Astrocyte of the cerebellum (primary cell): ENCODE measurements around the gene ANKMY1.

Source experiments
- DNase-seq: peaks from one replicate; pipeline ENCODE4 v3.0.0-alpha.2; 2011; ENCODE audit warnings: low read depth
- H3K4me3 ChIP-seq: 2 replicates; pipeline ENCODE4 v1.5.1; 2011; ENCODE audit warnings: mild to moderate bottlenecking, low read depth, low read length, moderate library complexity
- CTCF ChIP-seq: IDR thresholded peaks from 2 replicates; pipeline ENCODE4 v1.5.1; 2012; ENCODE audit warnings: low read length, low read depth, moderate library complexity, mild to moderate bottlenecking; ENCODE audit errors: missing control alignments
- in situ Hi-C: cut with HindIII; loops from 2 replicates; pipeline ENCODE4 v1.10.0; 2017; ENCODE audit warnings: low sequenced_read_pairs

The ANKMY1 gene

DNA sequence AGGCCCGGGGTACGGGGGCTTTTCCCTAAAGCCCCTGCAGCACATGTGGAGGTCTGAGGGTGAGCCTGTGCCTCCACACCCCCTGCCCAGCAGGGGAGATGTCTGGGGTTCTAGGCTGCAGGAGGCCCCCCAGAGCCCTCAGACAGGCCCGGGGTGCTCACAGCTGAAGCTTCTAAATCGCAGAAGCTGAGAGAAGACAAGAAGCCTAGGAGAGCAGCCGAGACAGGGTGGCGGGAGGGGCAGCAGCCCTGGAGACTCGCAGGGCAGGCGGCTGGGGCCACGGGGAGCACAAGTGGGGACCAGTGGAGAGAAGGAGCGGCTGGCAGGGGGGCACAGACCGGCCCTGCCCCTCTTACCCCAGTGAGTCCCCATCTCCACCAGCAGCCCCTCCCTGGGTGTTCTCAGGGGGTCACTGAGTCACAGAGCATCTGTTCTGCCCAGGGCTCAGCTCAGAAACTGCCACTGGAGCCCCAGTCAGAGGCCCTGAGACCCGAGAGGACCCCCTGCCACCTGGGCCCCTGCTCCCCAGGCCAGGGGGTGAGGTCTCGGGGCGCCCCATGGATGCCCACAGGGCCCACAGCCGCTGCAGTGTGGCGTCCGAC lies 96.2 kb downstream of the ANKMY1 start:
- no peak for DNase-seq
- in situ Hi-C loops = no loop called here
- no peak for TF ChIP-seq CTCF
- no peak overlapping the region for H3K4me3 ChIP-seq

DNA sequence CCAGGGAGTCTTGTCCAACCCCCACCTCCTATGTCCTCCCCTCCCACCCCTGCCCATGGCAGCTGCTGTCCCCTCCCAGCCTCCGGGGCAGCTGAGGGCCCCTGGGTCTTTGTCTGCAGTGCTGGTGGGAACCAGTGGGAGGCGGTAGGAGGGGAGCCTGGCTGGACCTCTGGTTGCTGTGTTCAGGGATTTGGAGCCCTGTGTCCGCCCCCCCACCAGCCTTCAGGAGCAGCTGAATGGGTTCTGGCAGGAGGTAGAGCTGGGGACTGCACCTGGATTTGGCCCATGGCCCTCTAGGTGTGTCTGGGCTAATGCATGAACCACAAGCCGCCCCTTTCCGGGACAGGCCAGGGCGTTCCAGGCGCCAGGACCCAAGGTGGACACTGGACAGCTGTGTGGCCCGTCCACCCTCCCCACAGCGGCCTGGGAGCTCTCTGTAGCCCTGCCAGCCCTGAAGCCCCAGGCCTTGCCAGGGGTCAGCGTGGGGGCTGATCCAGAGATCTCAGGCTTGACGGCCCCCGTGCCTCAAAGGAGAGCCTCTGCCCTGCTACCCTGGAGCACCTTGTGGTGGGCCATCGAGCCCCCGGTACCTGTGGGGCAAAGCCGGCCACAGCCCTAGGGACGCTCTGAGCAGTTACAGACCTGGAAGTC lies 96.9 kb downstream of the ANKMY1 start:
- peak; percentile 5 for TF ChIP-seq CTCF
- DNase-seq = no peak
- in situ Hi-C loops = no loop called here
- no peak overlapping the region for H3K4me3 ChIP-seq

DNA sequence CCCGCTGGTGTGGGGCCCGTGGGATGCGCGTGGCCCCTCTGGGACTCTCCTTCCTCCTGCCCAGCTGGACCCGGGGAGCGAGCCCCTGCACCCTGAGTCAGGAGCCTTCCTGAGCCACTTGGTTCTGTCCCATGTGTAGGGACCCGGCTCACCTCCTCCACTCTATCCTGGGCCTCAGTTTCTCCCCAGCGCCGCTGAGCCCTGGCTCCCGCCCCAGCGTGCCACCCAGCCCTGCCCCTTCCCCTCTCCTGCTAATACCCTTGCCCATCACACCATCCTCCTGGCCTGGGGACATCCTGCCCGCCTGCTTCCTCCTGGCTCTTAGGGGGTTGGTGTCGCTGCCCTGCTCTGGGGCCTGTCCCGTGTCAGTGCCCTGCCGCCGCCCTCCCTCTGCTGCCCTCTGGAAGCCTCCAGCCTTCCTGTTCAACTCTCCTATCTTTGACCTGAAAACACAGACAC lies 97.5 kb downstream of the ANKMY1 start:
- no peak for TF ChIP-seq CTCF
- in situ Hi-C loops = no loop called here
- no peak overlapping the region for H3K4me3 ChIP-seq
- no peak for DNase-seq

GRCh38 chr2:240459401-240460252 lies 98.2 kb downstream of the ANKMY1 start:
- H3K4me3 ChIP-seq = no peak overlapping the region
- in situ Hi-C loops = no loop called here
- TF ChIP-seq CTCF = no peak
- DNase-seq = no peak

DNA sequence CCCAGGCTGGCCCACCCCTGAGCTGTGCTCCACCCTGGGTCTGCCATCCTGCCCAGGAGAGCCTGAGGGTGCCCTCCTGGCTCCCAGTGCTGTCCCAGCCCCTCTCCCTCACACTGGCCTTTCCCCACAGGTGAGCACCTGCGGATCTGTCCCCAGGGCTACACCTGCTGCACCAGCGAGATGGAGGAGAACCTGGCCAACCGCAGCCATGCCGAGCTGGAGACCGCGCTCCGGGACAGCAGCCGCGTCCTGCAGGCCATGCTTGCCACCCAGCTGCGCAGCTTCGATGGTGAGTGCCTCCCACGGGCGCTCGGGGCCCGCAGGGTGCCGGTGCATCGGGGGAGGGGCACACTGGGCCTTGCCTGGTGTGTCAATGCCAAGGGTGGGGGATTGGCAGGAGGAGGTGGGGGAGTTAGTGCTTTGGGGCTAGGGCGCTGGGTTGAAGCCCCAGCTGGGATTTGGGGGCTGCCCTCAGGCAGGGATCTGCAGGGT lies 98.8 kb downstream of the ANKMY1 start:
- in situ Hi-C loops = no loop called here
- no peak for TF ChIP-seq CTCF
- no peak for DNase-seq
- H3K4me3 ChIP-seq = no peak overlapping the region

DNA sequence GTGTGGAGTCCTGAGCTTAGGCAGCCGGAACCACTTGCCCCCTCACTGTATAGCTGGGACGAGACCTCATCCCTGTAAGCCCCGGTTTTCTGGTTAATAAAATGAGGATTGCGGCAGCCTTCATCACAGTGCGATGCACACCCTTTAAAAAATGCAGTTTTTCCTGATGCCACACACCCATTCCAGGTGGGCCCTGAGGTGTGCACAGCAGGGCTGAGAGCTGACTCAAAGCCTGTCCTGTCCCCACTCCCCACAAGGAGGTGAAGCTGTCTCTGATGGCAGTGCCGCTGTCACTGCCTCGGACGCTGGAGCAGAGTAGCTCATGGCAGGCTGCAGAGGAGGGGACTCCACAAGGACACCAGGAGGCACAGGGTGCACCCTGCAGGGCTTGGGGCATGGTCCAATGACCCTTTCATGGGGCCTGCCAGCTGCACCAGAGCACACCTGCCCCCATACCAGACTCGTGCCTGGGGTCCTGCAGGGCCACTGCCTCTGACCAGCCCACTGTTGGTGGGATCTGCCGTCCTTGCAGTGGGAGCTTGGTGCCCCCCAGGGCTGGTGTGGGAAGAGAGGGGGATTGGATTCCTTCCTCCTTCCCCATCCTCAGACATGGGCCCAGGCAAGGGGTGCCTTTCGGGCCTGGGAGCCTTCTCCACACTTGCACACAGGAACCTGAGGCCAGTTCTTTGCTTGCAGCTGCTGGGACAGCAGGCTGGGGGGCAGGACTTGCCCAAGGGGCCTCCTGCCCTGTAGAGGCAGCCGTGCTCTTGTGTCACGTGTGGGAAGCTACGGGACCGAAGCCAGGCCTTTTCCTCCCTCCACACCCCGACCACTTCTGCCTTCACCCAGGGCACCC lies 99.5 kb downstream of the ANKMY1 start:
- no peak for DNase-seq
- in situ Hi-C loops = no loop called here
- no peak for TF ChIP-seq CTCF
- H3K4me3 ChIP-seq = no peak overlapping the region
